H1 (cell line): Measurements from ENCODE around the gene ANKEF1. TPM values are rescaled to one million over a fixed set of nuclear protein-coding genes. Genes with fewer than 3 reads are reported as not detected.

Experiments used
- CHD1 ChIP-seq: IDR thresholded peaks from 2 replicates; pipeline ENCODE4 v1.6.1; 2012; ENCODE audit warnings: low read depth, low read length, improper control_type of control experiment
- JUND ChIP-seq: IDR thresholded peaks from 2 replicates; pipeline ENCODE4 v1.6.1; 2011; ENCODE audit warnings: mild to moderate bottlenecking, improper control_type of control experiment, low read length
- KDM4A ChIP-seq: IDR thresholded peaks from one replicate; pipeline ENCODE4 v1.7.1; 2012; ENCODE audit warnings: low read depth, mild to moderate bottlenecking, moderate library complexity, low read length, inconsistent platforms; ENCODE audit not compliant: severe bottlenecking
- POLR2AphosphoS5 ChIP-seq: IDR thresholded peaks from 2 replicates; pipeline ENCODE4 v1.6.1; 2011; ENCODE audit warnings: low read depth, low read length
- polyA plus RNA-seq, 7 experiments: library from polyadenylated mRNA; depleted of rRNA in 3 of 7; stranded (reverse) in 5 of 7; unstranded in 2 of 7; fragments of >200 nt in 5 of 7; fragments of 200-250 nt in 2 of 7; gene quantifications; 1 replicate in 5 of 7; 2 replicates in 1 of 7; 4 replicates in 1 of 7; pipeline versions ENCODE4 v1.2.1 to v1.2.3, GENCODE V29; 2011 to 2013; ENCODE audit warnings: missing spikeins in 2 of 7, mixed read lengths in 2 of 7
- total RNA-seq: library from RNA; stranded (reverse); fragmentation: NEBNext Ultra II Directional; extraction: Animal tissue kit (Norgen Biotek cat#: 25700); gene quantifications from 2 replicates; pipeline ENCODE4 v1.2.1, GENCODE V29; 2021

The ANKEF1 gene
- total and polyA plus RNA-seq, 2 of the 8 experiments (the other 6 are each of a cell fraction or from before 2014, with no cell fraction given), result 2.8 to 10.0 TPM

DNA sequence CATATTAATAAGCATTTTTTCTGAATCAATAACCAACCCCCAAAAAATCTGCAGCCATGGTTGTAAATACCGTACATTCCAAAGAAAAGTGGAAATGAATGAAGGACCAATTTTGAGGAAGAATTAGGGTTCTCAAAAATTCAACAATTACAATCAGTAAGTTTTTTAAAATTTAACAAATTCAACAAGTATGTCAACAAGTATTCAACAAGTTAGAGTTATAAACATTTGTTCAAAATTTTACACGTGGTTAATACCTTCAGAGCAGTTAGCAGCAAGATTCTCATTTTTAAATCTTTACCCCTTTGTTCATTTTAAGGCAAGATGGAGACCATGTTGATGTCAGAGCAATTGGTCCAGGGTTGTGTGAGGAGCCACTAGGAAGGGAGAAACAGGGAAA lies 27.6 kb upstream of the ANKEF1 start (continued):
- TF ChIP-seq CHD1 (no peak), KDM4A (no peak), POLR2AphosphoS5 (no peak), JUND (no peak)
